IMR-90 (cell line): ENCODE measurements around the gene ZMIZ1.

Source experiments
- BHLHE40 ChIP-seq: fragments of 150-350 bp; IDR thresholded peaks from 2 replicates; pipeline ENCODE4 v1.6.1; 2016; ENCODE audit warnings: mild to moderate bottlenecking, low read depth, low read length
- CEBPB ChIP-seq: IDR thresholded peaks from 2 replicates; pipeline ENCODE4 v1.6.1; 2012; ENCODE audit warnings: low read depth, low read length, improper control_type of control experiment
- FOS ChIP-seq: fragments of 150-350 bp; IDR thresholded peaks from 2 replicates; pipeline ENCODE4 v1.6.1; 2016; ENCODE audit warnings: low read depth, low read length
- MAFK ChIP-seq: IDR thresholded peaks from 2 replicates; pipeline ENCODE4 v1.6.1; 2012; ENCODE audit warnings: low read depth, low read length, improper control_type of control experiment
- POLR2A ChIP-seq: IDR thresholded peaks from 2 replicates; pipeline ENCODE4 v1.6.1; 2012; ENCODE audit warnings: mild to moderate bottlenecking, low read depth, low read length
- RAD21 ChIP-seq: IDR thresholded peaks from 2 replicates; pipeline ENCODE4 v1.6.1; 2012; ENCODE audit warnings: low read length, improper control_type of control experiment
- RCOR1 ChIP-seq: IDR thresholded peaks from 2 replicates; pipeline ENCODE4 v1.6.1; 2012; ENCODE audit warnings: mild to moderate bottlenecking, low read length, improper control_type of control experiment; ENCODE audit not compliant: insufficient replicate concordance
- RFX5 ChIP-seq: IDR thresholded peaks from 2 replicates; pipeline ENCODE4 v1.8.0; 2012; ENCODE audit warnings: low read depth, mild to moderate bottlenecking, low read length, moderate library complexity
- SMC3 ChIP-seq: fragments of 150-350 bp; IDR thresholded peaks from 2 replicates; pipeline ENCODE4 v1.6.1; 2016; ENCODE audit warnings: low read depth, mild to moderate bottlenecking, antibody characterized with exemption, low read length, moderate library complexity
- TF ChIP-seq, protein P1 (sequence below): conservative IDR thresholded peaks from 2 replicates; pipeline ENCODE4 v1.5.1; 2012; ENCODE audit warnings: mild to moderate bottlenecking, low read depth, low read length, improper control_type of control experiment

DNA sequence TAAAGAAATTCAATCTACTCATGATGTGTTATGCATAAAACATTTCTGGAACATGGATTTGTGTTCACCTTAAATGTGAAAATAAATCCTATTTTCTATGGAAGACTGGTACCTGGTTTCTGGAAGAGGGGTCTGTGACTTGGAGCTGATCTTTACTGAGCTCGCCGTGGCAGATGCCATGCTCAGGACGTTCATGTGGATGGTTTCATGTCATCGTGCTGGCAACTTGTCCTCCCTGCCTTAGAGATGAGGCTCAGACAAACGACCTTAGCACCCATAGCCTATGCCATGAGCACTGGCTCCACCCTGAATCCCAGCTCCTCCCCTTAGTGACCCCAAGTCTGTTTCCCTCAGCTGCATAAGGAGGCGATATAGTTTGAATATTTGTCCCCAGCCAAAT is 285.8 kb downstream of the ZMIZ1 start:
- TF ChIP-seq POLR2A (no peak), BHLHE40 (no peak), FOS (no peak), SMC3 (no peak), RFX5 (no peak), MAFK (no peak), RAD21 (no peak), CEBPB (no peak), RCOR1 (no peak)
- TF ChIP-seq, protein P1, sequence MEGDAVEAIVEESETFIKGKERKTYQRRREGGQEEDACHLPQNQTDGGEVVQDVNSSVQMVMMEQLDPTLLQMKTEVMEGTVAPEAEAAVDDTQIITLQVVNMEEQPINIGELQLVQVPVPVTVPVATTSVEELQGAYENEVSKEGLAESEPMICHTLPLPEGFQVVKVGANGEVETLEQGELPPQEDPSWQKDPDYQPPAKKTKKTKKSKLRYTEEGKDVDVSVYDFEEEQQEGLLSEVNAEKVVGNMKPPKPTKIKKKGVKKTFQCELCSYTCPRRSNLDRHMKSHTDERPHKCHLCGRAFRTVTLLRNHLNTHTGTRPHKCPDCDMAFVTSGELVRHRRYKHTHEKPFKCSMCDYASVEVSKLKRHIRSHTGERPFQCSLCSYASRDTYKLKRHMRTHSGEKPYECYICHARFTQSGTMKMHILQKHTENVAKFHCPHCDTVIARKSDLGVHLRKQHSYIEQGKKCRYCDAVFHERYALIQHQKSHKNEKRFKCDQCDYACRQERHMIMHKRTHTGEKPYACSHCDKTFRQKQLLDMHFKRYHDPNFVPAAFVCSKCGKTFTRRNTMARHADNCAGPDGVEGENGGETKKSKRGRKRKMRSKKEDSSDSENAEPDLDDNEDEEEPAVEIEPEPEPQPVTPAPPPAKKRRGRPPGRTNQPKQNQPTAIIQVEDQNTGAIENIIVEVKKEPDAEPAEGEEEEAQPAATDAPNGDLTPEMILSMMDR = no peak
